Measurements from ENCODE around the gene XYLB. TPM values are rescaled to one million over a fixed set of nuclear protein-coding genes. Genes with fewer than 3 reads are reported as not detected.

XYLB gene
- total RNA-seq, 1 experiment from 2014 or later, result 14.0 TPM

DNA sequence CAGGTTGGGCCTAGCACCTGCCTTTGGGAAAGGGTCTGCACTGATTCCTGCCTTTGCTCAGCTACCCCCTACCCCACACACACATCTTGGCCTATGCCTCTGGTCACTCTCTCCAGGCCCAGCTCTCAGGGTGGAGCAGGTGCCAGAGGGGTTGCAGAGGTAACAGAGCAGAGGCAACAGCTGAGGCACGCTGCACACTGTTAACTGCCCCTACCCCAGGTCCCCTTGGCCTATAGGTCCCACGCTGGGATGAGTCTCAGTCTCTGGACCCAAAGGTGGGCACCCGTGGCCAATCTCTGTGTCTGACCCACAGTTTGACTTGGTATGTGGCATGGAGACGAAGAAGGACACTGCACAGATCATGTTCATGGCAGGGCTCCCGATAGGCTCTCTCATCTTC lies 39.6 kb upstream of the XYLB start:
- ChIA-PET POLR2A (no interaction called here), CTCF (no interaction called here), RAD21 (ENCODE audit: low non-redundant PET in 1 of 2, low total read pairs in 2 of 2, uncharacterized antibody in 2 of 2, unreplicated experiment in 2 of 2) (no interaction called here)
- ATAC-seq (no peak), DNase-seq (ENCODE audit: low read depth, low spot score) (no peak)
- BruUV-seq (replicated peaks), result no TSS peak
- Histone ChIP-seq H3K4me2 (ENCODE audit: low read length) (no peak overlapping the region), H3K79me2 (ENCODE audit: insufficient read depth, low read length) (no peaks in the 10 kb centered on the region), H3K9me2 (ENCODE audit: insufficient read depth) (no peaks in the 10 kb centered on the region), H3K4me3 (replicated peaks in 1 of 2; ENCODE audit: low read depth in 1 of 2, low read length in 2 of 2) (no peak overlapping the region), H3K36me3 (ENCODE audit: control insufficient read depth in 1 of 2, insufficient read depth in 2 of 2, low read length in 2 of 2) (no peaks in the 10 kb centered on the region), H4K20me1 (ENCODE audit: insufficient read depth) (no peaks in the 10 kb centered on the region), H3K27ac (ENCODE audit: low read depth, low read length) (no peak overlapping the region), H3K9me3 (ENCODE audit: control insufficient read depth in 1 of 2, insufficient read depth in 1 of 2, low read depth in 1 of 2, low read length in 2 of 2) (no peaks in the 10 kb centered on the region), H3K27me3 (ENCODE audit: insufficient read depth, low read length) (no peaks in the 10 kb centered on the region), H3K9ac (ENCODE audit: low read length) (no peak overlapping the region), H2AFZ (ENCODE audit: low read depth, low read length, poor library complexity, severe bottlenecking) (no peak overlapping the region), H3K4me1 (ENCODE audit: control insufficient read depth in 1 of 2, insufficient read depth in 2 of 2, low read length in 2 of 2) (no peaks in the 10 kb centered on the region)
- intact Hi-C loops (cut with micrococcal nuclease), result no loop called here
- no peak for TF ChIP-seq SRF (IDR thresholded peaks at IDR 0.05; ENCODE audit: low read depth)
- TF ChIP-seq, protein P1, sequence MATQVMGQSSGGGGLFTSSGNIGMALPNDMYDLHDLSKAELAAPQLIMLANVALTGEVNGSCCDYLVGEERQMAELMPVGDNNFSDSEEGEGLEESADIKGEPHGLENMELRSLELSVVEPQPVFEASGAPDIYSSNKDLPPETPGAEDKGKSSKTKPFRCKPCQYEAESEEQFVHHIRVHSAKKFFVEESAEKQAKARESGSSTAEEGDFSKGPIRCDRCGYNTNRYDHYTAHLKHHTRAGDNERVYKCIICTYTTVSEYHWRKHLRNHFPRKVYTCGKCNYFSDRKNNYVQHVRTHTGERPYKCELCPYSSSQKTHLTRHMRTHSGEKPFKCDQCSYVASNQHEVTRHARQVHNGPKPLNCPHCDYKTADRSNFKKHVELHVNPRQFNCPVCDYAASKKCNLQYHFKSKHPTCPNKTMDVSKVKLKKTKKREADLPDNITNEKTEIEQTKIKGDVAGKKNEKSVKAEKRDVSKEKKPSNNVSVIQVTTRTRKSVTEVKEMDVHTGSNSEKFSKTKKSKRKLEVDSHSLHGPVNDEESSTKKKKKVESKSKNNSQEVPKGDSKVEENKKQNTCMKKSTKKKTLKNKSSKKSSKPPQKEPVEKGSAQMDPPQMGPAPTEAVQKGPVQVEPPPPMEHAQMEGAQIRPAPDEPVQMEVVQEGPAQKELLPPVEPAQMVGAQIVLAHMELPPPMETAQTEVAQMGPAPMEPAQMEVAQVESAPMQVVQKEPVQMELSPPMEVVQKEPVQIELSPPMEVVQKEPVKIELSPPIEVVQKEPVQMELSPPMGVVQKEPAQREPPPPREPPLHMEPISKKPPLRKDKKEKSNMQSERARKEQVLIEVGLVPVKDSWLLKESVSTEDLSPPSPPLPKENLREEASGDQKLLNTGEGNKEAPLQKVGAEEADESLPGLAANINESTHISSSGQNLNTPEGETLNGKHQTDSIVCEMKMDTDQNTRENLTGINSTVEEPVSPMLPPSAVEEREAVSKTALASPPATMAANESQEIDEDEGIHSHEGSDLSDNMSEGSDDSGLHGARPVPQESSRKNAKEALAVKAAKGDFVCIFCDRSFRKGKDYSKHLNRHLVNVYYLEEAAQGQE (IDR thresholded peaks at IDR 0.05; ENCODE audit: low read depth), result no peak
- TF ChIP-seq, protein P2, sequence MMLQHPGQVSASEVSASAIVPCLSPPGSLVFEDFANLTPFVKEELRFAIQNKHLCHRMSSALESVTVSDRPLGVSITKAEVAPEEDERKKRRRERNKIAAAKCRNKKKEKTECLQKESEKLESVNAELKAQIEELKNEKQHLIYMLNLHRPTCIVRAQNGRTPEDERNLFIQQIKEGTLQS (IDR thresholded peaks at IDR 0.05), result no peak
- TF ChIP-seq, protein P3, sequence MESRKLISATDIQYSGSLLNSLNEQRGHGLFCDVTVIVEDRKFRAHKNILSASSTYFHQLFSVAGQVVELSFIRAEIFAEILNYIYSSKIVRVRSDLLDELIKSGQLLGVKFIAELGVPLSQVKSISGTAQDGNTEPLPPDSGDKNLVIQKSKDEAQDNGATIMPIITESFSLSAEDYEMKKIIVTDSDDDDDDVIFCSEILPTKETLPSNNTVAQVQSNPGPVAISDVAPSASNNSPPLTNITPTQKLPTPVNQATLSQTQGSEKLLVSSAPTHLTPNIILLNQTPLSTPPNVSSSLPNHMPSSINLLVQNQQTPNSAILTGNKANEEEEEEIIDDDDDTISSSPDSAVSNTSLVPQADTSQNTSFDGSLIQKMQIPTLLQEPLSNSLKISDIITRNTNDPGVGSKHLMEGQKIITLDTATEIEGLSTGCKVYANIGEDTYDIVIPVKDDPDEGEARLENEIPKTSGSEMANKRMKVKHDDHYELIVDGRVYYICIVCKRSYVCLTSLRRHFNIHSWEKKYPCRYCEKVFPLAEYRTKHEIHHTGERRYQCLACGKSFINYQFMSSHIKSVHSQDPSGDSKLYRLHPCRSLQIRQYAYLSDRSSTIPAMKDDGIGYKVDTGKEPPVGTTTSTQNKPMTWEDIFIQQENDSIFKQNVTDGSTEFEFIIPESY (IDR thresholded peaks at IDR 0.05; ENCODE audit: extremely low read depth, insufficient replicate concordance, low read length), result no peak
- TF ChIP-seq FOSL1 (IDR thresholded peaks at IDR 0.05; ENCODE audit: low read depth), result no peak
- no peak for TF ChIP-seq ELF1 (IDR thresholded peaks at IDR 0.05; ENCODE audit: borderline replicate concordance, low read depth)
- TF ChIP-seq JUND (IDR thresholded peaks at IDR 0.05), result no peak
- TF ChIP-seq, protein P4, sequence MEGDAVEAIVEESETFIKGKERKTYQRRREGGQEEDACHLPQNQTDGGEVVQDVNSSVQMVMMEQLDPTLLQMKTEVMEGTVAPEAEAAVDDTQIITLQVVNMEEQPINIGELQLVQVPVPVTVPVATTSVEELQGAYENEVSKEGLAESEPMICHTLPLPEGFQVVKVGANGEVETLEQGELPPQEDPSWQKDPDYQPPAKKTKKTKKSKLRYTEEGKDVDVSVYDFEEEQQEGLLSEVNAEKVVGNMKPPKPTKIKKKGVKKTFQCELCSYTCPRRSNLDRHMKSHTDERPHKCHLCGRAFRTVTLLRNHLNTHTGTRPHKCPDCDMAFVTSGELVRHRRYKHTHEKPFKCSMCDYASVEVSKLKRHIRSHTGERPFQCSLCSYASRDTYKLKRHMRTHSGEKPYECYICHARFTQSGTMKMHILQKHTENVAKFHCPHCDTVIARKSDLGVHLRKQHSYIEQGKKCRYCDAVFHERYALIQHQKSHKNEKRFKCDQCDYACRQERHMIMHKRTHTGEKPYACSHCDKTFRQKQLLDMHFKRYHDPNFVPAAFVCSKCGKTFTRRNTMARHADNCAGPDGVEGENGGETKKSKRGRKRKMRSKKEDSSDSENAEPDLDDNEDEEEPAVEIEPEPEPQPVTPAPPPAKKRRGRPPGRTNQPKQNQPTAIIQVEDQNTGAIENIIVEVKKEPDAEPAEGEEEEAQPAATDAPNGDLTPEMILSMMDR (IDR thresholded peaks at IDR 0.05 in 2 of 3, conservative IDR thresholded peaks at IDR 0.05 in 1 of 3; ENCODE audit: borderline replicate concordance in 1 of 3, insufficient read depth in 1 of 3, low read depth in 2 of 3, low read length in 2 of 3), result no peak
- TF ChIP-seq SP1 (IDR thresholded peaks at IDR 0.05; ENCODE audit: low read depth), result no peak
- TF ChIP-seq EZH2 (IDR thresholded peaks at IDR 0.05), result no peak
- TF ChIP-seq TCF7L2 (IDR thresholded peaks at IDR 0.05; ENCODE audit: borderline replicate concordance, extremely low read depth, insufficient read depth, insufficient read length), result no peak
- TF ChIP-seq SIN3A (IDR thresholded peaks at IDR 0.05; ENCODE audit: low read depth), result no peak
- TF ChIP-seq ZFX (IDR thresholded peaks at IDR 0.05), result no peak
- no peak for TF ChIP-seq EZH2phosphoT487 (IDR thresholded peaks at IDR 0.05; ENCODE audit: borderline replicate concordance)
- no peak for TF ChIP-seq POLR2A (IDR thresholded peaks at IDR 0.05; ENCODE audit: borderline replicate concordance, extremely low read depth, insufficient read depth, insufficient read length)
- TF ChIP-seq YY1 (IDR thresholded peaks at IDR 0.05; ENCODE audit: extremely low read depth, insufficient replicate concordance, low read depth, low read length), result no peak
- no peak for TF ChIP-seq RAD21 (IDR thresholded peaks at IDR 0.05; ENCODE audit: low read depth)
